ENCODE data around the gene STOML1.

- TF ChIP-seq CTCF (IDR thresholded peaks at IDR 0.05 in 8 of 11, conservative IDR thresholded peaks at IDR 0.05 in 3 of 11) (no peak), POLR2A (IDR thresholded peaks at IDR 0.05) (no peak), POLR2AphosphoS5 (IDR thresholded peaks at IDR 0.05) (no peak)
Observed at GRCh38 chr15:74028646-74029045, 36.6 kb upstream of the STOML1 start.

Measured in spleen (tissue), 7 donors.